ENCODE results near the gene REPIN1. TPM values are rescaled to one million over a fixed set of nuclear protein-coding genes. Genes with fewer than 3 reads are reported as not detected.

Gene REPIN1
- total RNA-seq, 4 donors from 2014 or later, result 47.8 to 71.4 (median 63.9) TPM

GRCh38 chr7:150388709-150389531 lies 20.3 kb downstream of the REPIN1 start:
- intact Hi-C loops (cut with DNase I; ENCODE audit: low total_unique reads), result no loop called here
- DNase-seq (ENCODE audit: low spot score in 2 of 2), result no peak
- 65 to 68% methylated on average over 20 of the region's 20 CpGs for WGBS, 2 donors
- no peak overlapping the region for H3K4me3 ChIP-seq (ENCODE audit: low read depth, poor library complexity, severe bottlenecking)
- TF ChIP-seq CTCF (IDR thresholded peaks at IDR 0.05), result peak in 1 of 3 donors; percentile 71
- no peak for TF ChIP-seq POLR2A (IDR thresholded peaks at IDR 0.05)

GRCh38 chr7:150389532-150389816 lies 20.9 kb downstream of the REPIN1 start:
- intact Hi-C loops (cut with DNase I; ENCODE audit: low total_unique reads), result no loop called here

GRCh38 chr7:150390205-150390604 lies 21.6 kb downstream of the REPIN1 start:
- no peak for TF ChIP-seq POLR2A (IDR thresholded peaks at IDR 0.05)
- TF ChIP-seq CTCF (IDR thresholded peaks at IDR 0.05), result no peak
- 92 to 96% methylated on average over 7 of the region's 7 CpGs for WGBS, 2 donors
- no peak for DNase-seq (ENCODE audit: low spot score in 2 of 2)
- intact Hi-C loops (cut with DNase I; ENCODE audit: low total_unique reads), result no loop called here
- H3K4me3 ChIP-seq (ENCODE audit: low read depth, poor library complexity, severe bottlenecking), result no peak overlapping the region

More at GRCh38 chr7:150389532-150389816, 20.9 kb downstream of the REPIN1 start:
- 78 to 83% methylated on average over 5 of the region's 5 CpGs for WGBS, 2 donors
- DNase-seq (ENCODE audit: low spot score in 2 of 2), result no peak
- no peak overlapping the region for H3K4me3 ChIP-seq (ENCODE audit: low read depth, poor library complexity, severe bottlenecking)
- TF ChIP-seq POLR2A (IDR thresholded peaks at IDR 0.05), result no peak
- TF ChIP-seq CTCF (IDR thresholded peaks at IDR 0.05), result no peak

GRCh38 chr7:150393325-150393724 lies 24.7 kb downstream of the REPIN1 start:
- intact Hi-C loops (cut with DNase I; ENCODE audit: low total_unique reads), result no loop called here
- DNase-seq (ENCODE audit: low spot score in 2 of 2), result no peak
- 91 to 97% methylated on average over 3 of the region's 3 CpGs for whole genome bisulfite sequencing, 2 donors
- H3K4me3 ChIP-seq (ENCODE audit: low read depth, poor library complexity, severe bottlenecking), result no peak overlapping the region
- no peak for TF ChIP-seq POLR2A (IDR thresholded peaks at IDR 0.05)
- TF ChIP-seq CTCF (IDR thresholded peaks at IDR 0.05), result no peak

- no peak for TF ChIP-seq POLR2A (IDR thresholded peaks at IDR 0.05)
- WGBS, 2 donors, result 94 to 97% methylated on average over 20 of the region's 20 CpGs
- no peak overlapping the region for H3K4me3 ChIP-seq (ENCODE audit: low read depth, poor library complexity, severe bottlenecking)
- DNase-seq (ENCODE audit: low spot score in 2 of 2), result no peak
- intact Hi-C loops (cut with DNase I; ENCODE audit: low total_unique reads), result no loop called here
Measured at GRCh38 chr7:150396426-150396825, 27.8 kb downstream of the REPIN1 start.

- H3K4me3 ChIP-seq (ENCODE audit: low read depth, poor library complexity, severe bottlenecking), result no peak overlapping the region
- TF ChIP-seq CTCF (IDR thresholded peaks at IDR 0.05) (no peak), POLR2A (IDR thresholded peaks at IDR 0.05) (no peak)
- 96 to 98% methylated on average over 17 to 18 of the region's 48 CpGs for WGBS, 2 donors
- intact Hi-C loops (cut with DNase I; ENCODE audit: low total_unique reads), result no loop called here
- DNase-seq (ENCODE audit: low spot score in 2 of 2), result no peak
Measured at GRCh38 chr7:150396851-150397260, 28.2 kb downstream of the REPIN1 start.
